Thyroid gland (tissue), 4 donors: Measurements from ENCODE around the gene MX2. TPM values are rescaled to one million over a fixed set of nuclear protein-coding genes. Genes with fewer than 3 reads are reported as not detected.

ENCODE experiments used
- DNase-seq, 2 donors: peaks; one replicate each; pipeline ENCODE4 v3.0.0-alpha.2; 2019
- H3K27ac ChIP-seq, 3 donors: fragments of 200-600 bp; sonication (generic); 1 replicate in 2 of 3; 2 replicates in 1 of 3; pipeline ENCODE4 v1.5.1; 2016 to 2019; ENCODE audit warnings: mild to moderate bottlenecking in 1 of 3, moderate library complexity in 1 of 3
- H3K27me3 ChIP-seq: fragments of 200-600 bp; sonication (generic); one replicate; pipeline ENCODE4 v1.5.1; 2019
- H3K36me3 ChIP-seq, 2 donors: fragments of 200-600 bp; sonication (generic); one replicate each; pipeline ENCODE4 v1.5.1; 2016 to 2019
- H3K4me1 ChIP-seq, 2 donors: fragments of 200-600 bp; sonication (generic); one replicate each; pipeline ENCODE4 v1.5.1; 2017 to 2019
- H3K4me3 ChIP-seq, 3 donors: fragments of 200-600 bp; sonication (generic); replicated peaks in 1 of 3; 1 replicate in 2 of 3; 2 replicates in 1 of 3; pipeline ENCODE4 v1.5.1; 2016; ENCODE audit warnings: mild to moderate bottlenecking in 1 of 3
- H3K9me3 ChIP-seq: fragments of 200-600 bp; sonication (generic); one replicate; pipeline ENCODE4 v1.5.1; 2017
- CTCF ChIP-seq, 6 experiments: fragments of 200-600 bp in 3 of 6; fragments of 450-650 bp in 3 of 6; sonication (generic) in 3 of 6; IDR thresholded peaks; one replicate each; pipeline ENCODE4 v1.5.1; 2016 to 2019; ENCODE audit warnings: antibody characterized with exemption in 6 of 6, mild to moderate bottlenecking in 2 of 6, inconsistent platforms in 1 of 6, moderate library complexity in 1 of 6
- POLR2A ChIP-seq, 2 donors: fragments of 450-650 bp; IDR thresholded peaks; one replicate each; pipeline ENCODE4 v1.6.1; 2017; ENCODE audit warnings: antibody characterized with exemption in 2 of 2, mild to moderate bottlenecking in 2 of 2, moderate library complexity in 1 of 2
- WGBS, 2 donors: methylation state at CpG; one replicate each; pipeline ENCODE4 v1.1.5; 2017; 5-methylcytosine and 5-hydroxymethylcytosine counted together
- intact Hi-C: fragments of 100-400 bp; cut with DNase I; formaldehyde crosslinking; loops from one replicate; pipeline ENCODE4 v1.15.1; 2023
- total RNA-seq, 4 donors: library from RNA; depleted of rRNA; stranded (reverse); fragments of >200 nt; gene quantifications; one replicate each; pipeline ENCODE4 v1.2.3, GENCODE V29; 2016

Gene MX2
- total RNA-seq, 4 donors from 2014 or later = 3.0 to 19.8 (median 7.1) TPM

- WGBS, 2 donors = 69 to 77% methylated on average over 7 of the region's 7 CpGs
- H3K36me3 ChIP-seq = no peaks in the 10 kb centered on the region
- no peaks in the 10 kb centered on the region for H3K4me1 ChIP-seq
- H3K27me3 ChIP-seq = no peaks in the 10 kb centered on the region
- DNase-seq = no peak
- H3K4me3 ChIP-seq = no peak overlapping the region
- no peaks in the 10 kb centered on the region for H3K9me3 ChIP-seq
- no peak overlapping the region for H3K27ac ChIP-seq
- TF ChIP-seq CTCF (IDR thresholded peaks at IDR 0.05) = no peak
- no peak for TF ChIP-seq POLR2A (IDR thresholded peaks at IDR 0.05)
- intact Hi-C loops = no loop called here
These were observed 12.7 kb upstream of the MX2 start for GRCh38 chr21:41349126-41349525.

GRCh38 chr21:41349619-41350390, 12.0 kb upstream of the MX2 start:
- intact Hi-C loops = no loop called here
- no peaks in the 10 kb centered on the region for H3K9me3 ChIP-seq
- no peak overlapping the region for H3K4me3 ChIP-seq
- no peaks in the 10 kb centered on the region for H3K4me1 ChIP-seq
- no peak for DNase-seq
- TF ChIP-seq POLR2A (IDR thresholded peaks at IDR 0.05) (no peak), CTCF (IDR thresholded peaks at IDR 0.05) (no peak)
- H3K36me3 ChIP-seq = no peaks in the 10 kb centered on the region
- H3K27me3 ChIP-seq = no peaks in the 10 kb centered on the region
- WGBS, 2 donors = 79 to 85% methylated on average over 6 to 18 of the region's 19 CpGs
- no peak overlapping the region for H3K27ac ChIP-seq

GRCh38 chr21:41350436-41351155, 11.2 kb upstream of the MX2 start:
- no peaks in the 10 kb centered on the region for H3K9me3 ChIP-seq
- intact Hi-C loops = no loop called here
- H3K4me3 ChIP-seq = no peak overlapping the region
- H3K36me3 ChIP-seq = no peaks in the 10 kb centered on the region
- H3K27me3 ChIP-seq = no peaks in the 10 kb centered on the region
- TF ChIP-seq POLR2A (IDR thresholded peaks at IDR 0.05) = no peak
- no peak for TF ChIP-seq CTCF (IDR thresholded peaks at IDR 0.05)
- 92 to 93% methylated on average over 16 of the region's 16 CpGs for WGBS, 2 donors
- no peak for DNase-seq
- H3K4me1 ChIP-seq = no peaks in the 10 kb centered on the region
- no peak overlapping the region for H3K27ac ChIP-seq

GRCh38 chr21:41357546-41357945, 4.3 kb upstream of the MX2 start:
- Histone ChIP-seq H3K27ac (no peak overlapping the region), H3K4me1 (no peaks in the 10 kb centered on the region)
- DNase-seq = no peak

More at GRCh38 chr21:41357546-41357945, 4.3 kb upstream of the MX2 start:
- no peaks in the 10 kb centered on the region for H3K9me3 ChIP-seq
- no peaks in the 10 kb centered on the region for H3K36me3 ChIP-seq
- TF ChIP-seq POLR2A (IDR thresholded peaks at IDR 0.05) (no peak), CTCF (IDR thresholded peaks at IDR 0.05) (no peak)
- H3K4me3 ChIP-seq = no peak overlapping the region
- WGBS, 2 donors = 58 to 78% methylated on average over 7 to 8 of the region's 8 CpGs
- intact Hi-C loops = no loop called here
- H3K27me3 ChIP-seq = no peaks in the 10 kb centered on the region
